Left cardiac atrium (tissue), 4 donors: Measurements from ENCODE around the gene FGD3. TPM values are rescaled to one million over a fixed set of nuclear protein-coding genes. Genes with fewer than 3 reads are reported as not detected.
A peak's percentile ranks its signal among the peaks of the same experiment; 100 is the strongest.

Experiments
- ATAC-seq, 2 donors: fragments of 200-7000 bp; cut with Tn5 transposase; one replicate each; pipeline ENCODE4 v1.9.1; 2020; ENCODE audit warnings: mild to moderate bottlenecking in 2 of 2, moderate library complexity in 2 of 2
- DNase-seq: peaks from one replicate; pipeline ENCODE4 v3.0.0-alpha.2; 2020
- intact Hi-C, 2 donors: fragments of 100-400 bp; cut with DNase I; formaldehyde crosslinking; loops; one replicate each; pipeline versions ENCODE4 v1.14.1 to v1.15.1; 2022 to 2023
- total RNA-seq, 2 donors: library from RNA; stranded (reverse); fragmentation: NEBNext Ultra II Directional; extraction: Animal tissue kit (Norgen Biotek cat#: 25700); gene quantifications; one replicate each; pipeline ENCODE4 v1.2.1, GENCODE V29; 2021
- donor health status: DM: no; HTN: yes; CAD: no.
- donor health status: DM: no; HTN: yes; CAD: no; lungs with severe emphysema.
- donor health status: DM: yes; HTN: yes; CAD: no.
- donor health status: Dilated cardiomyopathy.

The FGD3 gene
- total RNA-seq, 2 donors from 2014 or later, result 2.7 to 5.2 TPM

- peak; percentile 69 for DNase-seq
- peak; percentile 65 to 81 for ATAC-seq
- intact Hi-C loops, result no loop called here
Observed at GRCh38 chr9:92954049-92954861, 6.9 kb downstream of the FGD3 start.

GRCh38 chr9:92954886-92955285 lies 7.6 kb downstream of the FGD3 start:
- DNase-seq (no peak), ATAC-seq (no peak)
- intact Hi-C loops, result no loop called here

DNA sequence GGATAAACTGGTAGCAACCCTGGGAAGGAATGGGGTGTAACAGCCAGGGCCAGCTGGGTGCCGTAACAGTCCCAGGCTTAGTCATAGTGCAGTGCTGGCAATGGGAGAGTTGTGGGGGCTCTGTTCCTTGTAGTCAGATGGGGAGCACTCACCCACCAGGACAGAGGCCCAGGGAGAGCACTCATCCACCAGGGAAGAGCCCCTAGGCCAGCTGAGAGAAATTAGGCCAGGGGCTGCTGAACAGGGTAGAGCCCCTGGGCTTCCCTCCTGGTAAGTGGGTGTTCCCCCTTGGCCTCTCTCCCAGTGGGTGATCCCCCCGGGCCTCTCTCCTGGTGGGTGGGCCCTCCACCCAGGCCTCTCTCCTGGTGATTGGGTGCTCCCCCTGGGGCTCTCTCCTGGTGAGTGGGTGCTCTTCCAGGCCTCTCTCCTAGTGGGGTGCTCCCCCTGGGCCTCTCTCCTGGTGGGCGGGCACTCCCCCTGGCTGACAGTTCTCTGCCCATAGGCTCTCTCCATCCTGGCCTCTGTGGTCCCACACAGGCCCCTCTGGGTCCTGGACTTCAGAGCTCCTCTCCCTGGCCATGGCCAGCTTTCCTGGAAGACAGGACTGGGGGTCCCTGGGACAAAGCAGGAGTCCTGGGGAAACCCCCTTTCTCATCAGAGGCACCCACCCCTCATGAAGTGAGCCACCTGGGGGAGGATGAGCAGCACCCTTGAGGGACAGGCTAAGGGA lies 13.4 kb downstream of the FGD3 start:
- intact Hi-C loops, result no loop called here
- ATAC-seq, result no peak
- DNase-seq, result no peak

DNA sequence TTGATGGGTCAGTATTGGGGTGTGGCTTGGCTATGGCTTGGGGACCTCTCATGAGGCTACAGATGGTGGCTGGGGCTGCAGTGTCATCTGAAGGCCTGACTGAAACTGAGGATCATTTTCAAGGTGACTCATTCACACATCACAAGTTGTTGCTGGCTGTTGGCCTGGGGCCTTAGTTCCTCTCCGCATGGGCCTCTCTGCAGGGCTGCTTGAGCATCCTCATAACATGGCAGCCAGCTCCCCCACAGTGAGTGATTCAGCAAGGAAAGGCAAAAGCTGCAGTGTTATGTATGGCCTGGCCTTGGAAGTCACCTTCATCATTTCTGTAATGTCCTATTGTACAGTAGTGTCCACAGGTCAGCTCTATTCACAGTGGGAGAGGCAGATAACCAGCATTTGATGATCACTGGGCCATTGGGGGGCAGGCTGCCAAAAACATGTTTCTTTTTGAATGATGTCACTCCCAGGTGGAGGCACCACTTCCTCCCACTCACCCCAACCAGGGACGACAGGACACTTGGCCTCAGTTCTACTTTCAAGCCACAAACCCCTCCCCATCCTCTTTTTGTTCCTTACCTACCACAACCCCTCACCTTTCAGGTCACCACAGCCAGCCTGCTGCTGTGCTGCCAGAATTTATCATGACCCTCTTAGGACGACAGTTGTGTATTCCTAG lies 14.4 kb downstream of the FGD3 start:
- ATAC-seq (no peak), DNase-seq (no peak)
- intact Hi-C loops, result no loop called here

GRCh38 chr9:92962303-92962649 lies 15.0 kb downstream of the FGD3 start:
- ATAC-seq (no peak), DNase-seq (no peak)
- intact Hi-C loops, result no loop called here

DNA sequence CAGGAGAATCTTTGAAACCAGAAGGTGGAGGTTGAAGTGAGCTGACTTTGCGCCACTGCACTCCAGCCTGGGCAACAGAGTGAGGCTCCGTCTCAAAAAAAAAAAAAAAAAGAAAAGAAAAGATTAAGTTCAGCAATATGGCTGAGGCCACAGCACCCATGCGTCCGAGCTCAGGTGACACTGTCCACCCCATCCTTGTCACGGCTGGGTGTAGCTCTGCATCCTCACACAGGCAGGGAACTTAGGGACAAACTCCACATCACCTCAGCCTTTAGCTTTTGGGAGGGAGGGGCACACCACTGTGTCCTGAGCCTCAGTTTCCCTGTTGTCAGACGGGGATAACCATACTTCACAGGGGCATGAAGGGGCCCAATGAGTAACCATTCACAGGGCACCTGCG lies 15.5 kb downstream of the FGD3 start:
- DNase-seq (no peak), ATAC-seq (no peak)
- intact Hi-C loops, result no loop called here

GRCh38 chr9:92963831-92964606 lies 16.7 kb downstream of the FGD3 start:
- ATAC-seq (peak; percentile 37 to 67), DNase-seq (no peak)
- intact Hi-C loops, result no loop called here

- intact Hi-C loops, result no loop called here
- ATAC-seq (peak in 1 of 2 donors; percentile 15), DNase-seq (no peak)
Observed at GRCh38 chr9:92964607-92965060, 17.3 kb downstream of the FGD3 start.

- intact Hi-C loops, result no loop called here
- ATAC-seq (peak; percentile 30 to 67), DNase-seq (no peak)
Observed at GRCh38 chr9:92965061-92965758, 17.9 kb downstream of the FGD3 start.

- ATAC-seq (no peak), DNase-seq (no peak)
- intact Hi-C loops, result no loop called here
Observed at GRCh38 chr9:92965759-92966517, 18.6 kb downstream of the FGD3 start.

DNA sequence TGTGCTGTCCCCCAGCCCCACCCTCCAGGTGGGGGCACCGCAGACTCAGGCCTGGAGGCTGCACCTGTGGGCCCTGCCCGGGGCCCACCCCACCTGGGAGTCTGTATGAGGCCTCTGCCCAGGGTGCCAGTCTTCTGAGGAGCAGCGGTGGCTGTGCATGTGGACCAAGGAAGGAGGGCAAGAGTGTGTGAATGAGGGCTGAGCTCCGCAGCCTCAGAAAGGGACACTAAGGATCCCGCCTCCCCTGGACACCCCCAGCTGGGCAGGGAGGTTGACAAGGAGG lies 19.1 kb downstream of the FGD3 start:
- intact Hi-C loops, result no loop called here
- ATAC-seq, result no peak
- DNase-seq, result no peak

DNA sequence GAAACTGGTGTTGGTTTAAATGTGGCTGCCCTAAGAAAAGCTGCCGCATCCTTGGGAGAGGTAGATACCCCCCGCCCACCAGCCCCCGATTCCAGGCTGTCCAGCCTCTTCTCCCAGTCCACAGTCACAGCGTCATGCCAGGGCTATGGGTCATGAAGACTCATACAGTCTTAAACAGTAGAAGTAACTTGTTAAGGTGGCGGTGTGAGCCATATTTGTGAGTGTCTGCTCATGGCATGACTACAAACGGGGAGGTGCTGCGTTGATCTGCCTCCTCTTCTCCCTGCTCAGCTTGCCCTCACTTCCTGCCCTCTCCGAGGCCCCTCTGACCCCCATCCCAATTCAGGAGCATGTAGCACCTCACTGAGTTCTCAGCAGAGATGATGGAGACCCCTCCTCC lies 20.8 kb downstream of the FGD3 start:
- DNase-seq (no peak), ATAC-seq (no peak)
- intact Hi-C loops, result no loop called here

DNA sequence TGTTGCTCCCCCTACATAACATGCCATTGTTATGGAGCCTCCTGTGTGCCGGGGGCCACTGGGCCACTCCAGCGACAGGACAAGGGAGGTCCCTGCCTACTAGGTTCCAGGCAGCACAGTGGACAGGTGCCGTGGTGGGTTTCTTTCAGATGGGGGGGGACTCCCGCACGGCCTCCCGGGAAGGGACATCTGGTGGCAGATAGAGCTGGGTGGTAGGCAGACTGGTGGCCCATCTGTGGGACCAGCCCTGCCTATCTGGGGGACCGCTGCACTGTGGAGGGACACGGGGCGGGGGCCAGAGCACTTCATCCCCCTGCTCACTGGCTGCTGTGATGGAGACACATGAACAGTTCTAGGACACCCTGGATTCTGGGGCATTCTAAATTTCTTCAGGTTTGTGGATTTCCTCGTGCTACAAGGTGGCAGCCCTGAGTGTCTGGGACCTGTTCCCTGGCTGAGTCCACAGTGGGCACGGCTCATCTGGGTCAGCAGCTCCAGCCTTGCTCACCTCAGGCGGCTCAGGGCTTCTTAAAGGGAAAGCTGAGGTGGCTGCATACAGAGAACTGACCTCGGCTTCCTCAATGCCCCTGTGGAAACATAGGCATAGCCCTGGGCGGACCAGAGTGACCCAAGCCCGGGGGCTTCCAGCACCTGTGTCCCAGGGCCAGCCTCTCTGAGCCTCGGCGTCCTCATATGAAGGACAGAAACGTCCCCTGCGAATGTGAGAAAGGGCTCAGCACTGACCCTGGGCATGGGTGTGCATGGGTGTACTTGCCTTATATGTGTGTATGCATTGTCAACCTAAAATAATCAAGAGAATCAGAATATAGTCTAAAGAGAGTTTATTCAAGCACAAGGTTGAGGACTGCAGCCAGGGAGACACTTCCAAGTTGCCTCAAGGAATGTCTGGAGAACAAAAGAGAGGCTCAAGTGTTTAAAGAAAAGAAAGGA lies 22.5 kb downstream of the FGD3 start:
- intact Hi-C loops, result no loop called here
- ATAC-seq (no peak), DNase-seq (no peak)

- intact Hi-C loops, result no loop called here
- peak in 1 of 2 donors; percentile 6 for ATAC-seq
- no peak for DNase-seq
Observed at GRCh38 chr9:92970467-92970923, 23.2 kb downstream of the FGD3 start.

DNA sequence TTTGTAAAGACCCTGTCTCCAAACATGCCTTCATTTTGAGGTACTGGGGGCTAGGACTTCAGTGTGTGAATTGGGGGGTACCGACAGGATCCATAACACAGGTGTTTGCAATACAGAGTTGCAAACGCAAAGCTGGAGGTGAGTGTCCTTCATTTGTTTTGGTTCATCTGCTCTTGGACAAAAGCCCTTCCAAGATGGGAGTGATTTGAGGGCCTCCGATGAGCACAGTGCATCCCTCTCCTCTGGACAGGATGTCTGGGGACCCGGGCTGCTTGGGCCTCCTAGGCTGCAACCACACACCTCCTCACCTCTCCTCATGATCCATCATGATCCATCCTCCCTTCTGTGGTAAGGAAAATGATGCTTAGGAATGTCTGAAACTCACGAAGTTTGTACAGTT lies 23.8 kb downstream of the FGD3 start:
- ATAC-seq, result no peak
- intact Hi-C loops, result no loop called here
- no peak for DNase-seq

GRCh38 chr9:92971776-92972175 lies 24.5 kb downstream of the FGD3 start:
- no peak for DNase-seq
- no peak for ATAC-seq
- intact Hi-C loops, result no loop called here

- DNase-seq (no peak), ATAC-seq (no peak)
- intact Hi-C loops, result no loop called here
Observed at GRCh38 chr9:92973700-92974099, 26.4 kb downstream of the FGD3 start.
